Measurements from ENCODE around the gene BICRA.
A peak's percentile ranks its signal among the peaks of the same experiment; 100 is the strongest.
"Not testable (repeated sequence)": the region's sequence is repeated elsewhere in the genome, so short reads cannot be mapped to it uniquely, and the experiment has no call there.

The BICRA gene

GRCh38 chr19:47608969-47609905 is at the start of gene BICRA:
Gene BICRA (plus strand): TSS chr19:47609134. CDS start chr19:47673575, 64,441 bp downstream.
- peak in 48 of 51 donors; percentile 22 to 90 (median 62) for DNase-seq

GRCh38 chr19:47560999-47561398 is 47.9 kb upstream of the BICRA start:
- DNase-seq: no peak

DNA sequence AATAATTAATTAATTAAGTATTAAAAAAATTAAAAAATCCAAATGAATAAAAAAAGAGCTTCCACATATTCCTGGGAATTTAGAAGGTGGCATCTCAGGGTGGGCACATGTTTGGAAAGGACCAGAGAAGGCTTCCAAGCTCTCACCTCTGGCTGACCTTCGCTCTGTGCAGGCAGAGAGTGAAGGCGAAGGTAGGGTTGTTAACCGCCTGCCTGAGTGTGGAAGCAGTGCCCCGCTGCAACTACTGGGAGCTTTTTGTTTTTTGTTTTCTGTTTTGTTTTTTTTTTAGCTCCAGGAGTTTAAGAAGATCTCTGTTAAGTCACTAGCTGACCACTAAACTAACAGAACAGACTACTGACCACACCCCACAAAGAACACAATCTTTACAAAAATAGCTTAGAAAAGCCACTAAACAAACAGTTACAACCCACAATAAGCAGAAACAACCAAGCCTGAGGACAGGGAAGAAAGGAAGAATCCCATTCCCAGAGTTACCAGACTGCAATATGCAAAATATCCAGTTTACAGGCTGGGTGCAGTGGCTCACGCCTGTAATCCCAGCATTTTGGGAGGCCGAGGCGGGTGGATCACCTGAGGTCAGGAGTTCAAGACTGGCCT is 47.4 kb upstream of the BICRA start:
- no peak for DNase-seq

DNA sequence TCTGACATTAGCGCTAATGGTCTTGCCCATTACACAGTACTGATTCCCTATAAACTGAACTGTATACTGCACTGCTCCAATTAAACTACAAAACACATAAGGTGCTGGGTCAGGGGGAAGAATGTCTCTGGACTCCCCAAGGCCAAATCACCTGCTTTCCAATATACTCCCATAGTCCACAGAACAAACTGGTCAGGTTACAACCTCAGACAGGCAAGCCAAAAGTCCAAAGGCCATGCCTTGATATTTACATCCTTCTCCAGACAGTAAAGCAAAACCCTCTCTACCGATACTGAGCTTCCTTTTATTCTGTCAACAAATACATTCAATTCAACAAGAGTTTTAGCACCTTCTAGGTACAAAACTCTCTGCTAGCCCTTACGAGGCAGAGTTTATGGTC is 44.9 kb upstream of the BICRA start:
- no peak for DNase-seq

DNA sequence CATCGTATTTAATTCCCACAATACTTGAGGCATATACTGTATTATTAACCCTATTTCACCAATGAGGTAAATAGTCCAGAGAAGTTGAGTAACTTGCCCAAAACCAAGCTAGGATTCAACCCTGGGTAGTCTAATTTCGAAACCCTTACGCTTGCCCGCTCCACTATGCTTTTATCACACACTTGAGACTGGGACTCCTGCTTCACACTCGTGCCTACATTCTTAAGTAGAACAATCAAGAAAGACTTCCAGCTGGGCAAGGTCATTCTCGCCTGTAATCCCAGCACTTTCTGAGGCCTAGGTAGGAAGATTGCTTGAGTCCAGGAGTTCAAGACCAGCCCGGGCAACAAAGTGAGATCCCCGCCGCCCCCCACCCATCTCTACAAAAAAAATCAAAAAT is 39.6 kb upstream of the BICRA start:
- DNase-seq: no peak

DNA sequence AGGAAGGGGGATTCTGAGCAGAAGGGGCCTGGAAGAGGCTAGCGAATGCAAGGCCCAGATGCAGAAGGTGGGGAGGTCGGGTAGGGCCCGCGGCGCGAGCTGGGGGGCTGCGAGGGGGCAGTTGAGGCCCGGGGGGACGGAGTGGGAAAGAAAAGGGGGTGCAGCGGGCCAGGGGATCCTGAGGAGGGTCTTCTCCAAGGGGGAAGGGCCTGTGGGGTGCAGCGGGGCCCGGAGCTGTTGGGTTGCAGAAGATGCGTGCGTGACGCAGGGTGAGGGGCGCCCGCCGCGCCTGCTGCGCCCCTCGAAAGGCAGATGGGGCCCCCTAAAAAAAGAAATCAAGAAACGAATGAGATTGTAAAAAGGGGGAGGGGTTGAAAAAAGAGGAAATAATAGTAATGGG is 36.3 kb upstream of the BICRA start:
- no peak for DNase-seq

GRCh38 chr19:47573071-47574026 is 35.6 kb upstream of the BICRA start, which contains the start of gene ZNF541:
Gene ZNF541 (minus strand): TSS chr19:47573148. CDS start chr19:47555856, 17,292 bp downstream.
- peak in 46 of 51 donors; percentile 2 to 67 (median 23) for DNase-seq

GRCh38 chr19:47580397-47580796 is 28.5 kb upstream of the BICRA start:
- DNase-seq: no peak

DNA sequence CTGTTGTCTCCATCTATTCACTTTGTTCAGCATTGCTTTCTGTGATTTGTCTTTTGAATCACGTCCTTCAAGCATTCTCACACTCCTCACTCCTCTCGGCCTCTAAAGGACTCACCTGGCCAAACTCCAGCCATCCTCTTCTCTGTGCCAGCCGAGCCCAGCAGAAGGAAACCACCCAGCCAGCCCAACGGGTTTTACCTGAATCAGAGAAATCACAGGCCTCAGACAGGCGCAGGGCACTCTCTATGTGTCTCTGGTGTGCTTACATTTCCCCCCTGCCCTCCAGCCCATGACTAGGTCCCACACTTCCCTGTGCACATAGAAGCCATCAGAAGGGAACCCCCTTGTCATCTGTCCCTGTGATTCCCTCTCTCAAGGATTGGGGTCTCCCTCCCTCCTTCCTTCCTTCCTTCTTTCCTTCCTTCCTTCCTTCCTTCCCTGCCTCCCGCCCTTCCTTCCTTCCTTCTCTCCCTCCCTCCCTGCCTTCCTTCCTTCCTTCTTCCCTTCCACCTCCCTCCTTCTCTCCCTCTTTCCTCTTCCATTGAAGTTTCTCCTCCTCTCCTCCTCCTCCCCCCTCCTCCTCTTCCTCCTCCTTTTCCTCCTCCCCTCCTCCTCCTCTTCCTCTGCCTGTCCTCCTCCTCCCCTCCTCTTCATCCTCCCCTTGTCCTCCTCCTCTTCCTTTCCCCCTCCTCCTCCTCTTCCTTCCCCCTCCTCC is 27.2 kb upstream of the BICRA start:
- DNase-seq: no peak

DNA sequence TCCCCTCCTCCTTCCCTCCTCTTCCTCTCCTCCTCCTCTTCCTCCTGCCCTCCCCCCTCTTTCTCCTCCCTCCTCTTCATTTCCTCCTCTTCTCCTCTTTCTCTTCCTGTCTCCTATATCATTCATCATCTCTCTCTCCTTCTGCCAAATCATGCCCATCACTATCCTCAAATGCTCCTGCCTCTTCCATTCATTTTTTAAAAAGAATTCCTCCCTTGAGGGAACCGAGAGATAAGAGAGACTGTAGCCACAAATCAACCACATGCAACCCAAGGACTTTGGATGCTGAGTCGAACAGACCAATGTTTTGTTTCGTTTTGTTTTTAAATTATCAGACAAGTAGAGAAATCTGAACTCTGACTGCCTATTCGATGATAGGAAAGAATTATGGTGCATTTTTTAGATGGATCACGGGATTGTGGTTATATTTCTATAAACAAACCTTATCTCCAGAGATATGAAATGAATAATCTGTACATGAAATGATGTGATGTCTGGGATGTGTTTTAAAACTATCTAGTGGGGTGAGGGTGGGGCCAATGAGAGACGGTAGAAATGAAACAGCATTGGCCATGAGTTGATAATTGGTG is 26.5 kb upstream of the BICRA start:
- DNase-seq: no peak

- DNase-seq: not testable (repeated sequence)
Measured at GRCh38 chr19:47583161-47583560, 25.8 kb upstream of the BICRA start.

- no peak for DNase-seq
Measured at GRCh38 chr19:47587295-47587694, 21.6 kb upstream of the BICRA start.

DNA sequence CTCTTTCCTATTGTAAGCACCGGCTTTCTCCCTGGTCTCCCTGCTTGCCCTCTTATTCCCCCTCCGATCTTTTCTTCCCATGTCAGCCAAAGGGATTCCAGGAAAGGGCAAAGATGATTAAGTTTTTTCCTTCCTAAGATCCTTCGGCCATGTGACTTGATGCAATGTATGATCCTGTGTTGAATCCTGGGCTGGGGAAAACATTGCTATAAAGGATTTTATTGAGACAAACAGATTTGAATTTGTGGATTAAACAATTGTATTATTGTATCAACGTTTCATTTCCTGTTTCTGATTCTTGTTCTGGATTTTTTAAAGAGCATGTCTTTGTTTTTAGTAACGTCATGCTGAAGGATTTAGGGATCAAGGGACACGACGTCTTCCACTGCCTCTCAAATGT is 19.1 kb upstream of the BICRA start:
- DNase-seq: no peak

GRCh38 chr19:47593860-47594259 is 15.1 kb upstream of the BICRA start:
- DNase-seq: no peak

GRCh38 chr19:47595944-47596343 is 13.0 kb upstream of the BICRA start:
- DNase-seq: no peak

DNA sequence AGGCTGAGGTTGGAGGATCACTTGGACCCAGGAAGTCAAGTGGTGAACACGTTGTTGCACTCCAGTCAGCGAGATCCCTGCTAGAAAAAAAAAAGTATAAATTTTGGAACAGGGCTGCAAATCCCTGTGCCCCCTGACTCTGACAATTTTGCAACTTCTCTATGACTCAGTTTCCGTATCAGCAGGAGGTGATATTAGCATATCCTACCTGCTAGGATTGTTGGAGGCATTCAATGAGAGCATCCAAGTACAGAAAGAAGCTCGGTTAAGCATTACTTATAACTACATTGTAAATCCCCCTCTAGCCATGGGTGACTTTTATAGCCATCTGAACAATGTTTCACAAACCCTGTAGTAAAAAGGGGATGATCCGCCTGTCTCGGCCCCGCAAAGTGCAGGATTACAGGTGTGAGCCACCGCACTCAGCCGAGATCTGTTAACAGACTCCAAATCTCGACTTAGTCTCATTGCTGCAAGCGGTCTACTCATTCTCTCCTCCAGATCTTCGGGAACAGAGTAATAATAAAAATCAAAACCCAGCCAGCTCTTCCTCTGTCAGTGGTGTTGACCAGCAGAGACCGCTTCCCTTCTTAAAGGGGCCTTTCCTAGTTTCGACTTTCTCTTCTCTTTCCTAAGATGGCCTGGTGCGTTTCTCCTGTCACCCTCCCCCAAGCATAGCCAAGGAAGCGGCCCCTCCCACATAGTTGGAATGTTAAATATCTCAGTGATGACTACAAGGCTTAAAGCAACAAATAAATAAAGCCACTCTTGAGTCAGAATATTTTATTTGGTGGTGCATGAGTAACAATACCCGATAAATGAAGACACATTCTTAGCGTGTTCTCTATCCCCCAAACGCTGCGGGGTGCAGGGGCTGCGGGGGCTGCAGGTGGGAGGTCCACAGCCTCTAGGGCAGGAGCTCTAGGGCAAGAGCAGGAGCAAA is 10.3 kb upstream of the BICRA start:
- DNase-seq: peak in 3 of 51 donors; percentile 3 to 37 (median 22)

DNA sequence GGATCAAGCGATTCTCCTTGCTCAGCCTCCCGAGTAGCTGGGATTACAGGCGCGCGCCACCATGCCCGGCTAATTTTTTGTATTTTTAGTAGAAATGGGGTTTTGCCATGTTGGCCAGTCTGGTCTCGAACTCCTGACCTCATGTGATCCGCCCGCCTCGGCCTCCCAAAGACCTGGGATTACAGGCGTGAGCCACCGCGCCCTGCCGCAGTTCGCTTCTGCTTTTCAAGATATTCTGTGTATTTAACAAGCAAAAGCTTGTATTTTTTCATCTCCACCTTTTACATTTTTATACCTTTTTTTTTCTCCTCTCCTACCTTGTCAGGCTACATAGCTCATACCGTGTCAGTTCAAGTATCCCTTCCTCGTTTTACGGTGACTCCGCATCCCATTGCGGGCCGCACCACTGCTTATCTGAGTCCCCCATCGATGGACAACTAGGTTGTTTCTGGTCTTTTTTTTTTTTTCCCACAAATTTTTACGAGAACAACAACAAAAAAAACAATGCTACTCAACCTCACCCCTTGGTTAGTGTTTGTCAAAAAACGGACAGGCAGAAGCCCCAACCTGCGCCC is 9.2 kb upstream of the BICRA start:
- DNase-seq: not testable (repeated sequence)

GRCh38 chr19:47600246-47601179 is 8.4 kb upstream of the BICRA start:
- peak; percentile 59 to 100 (median 99) for DNase-seq

All from hypothalamus (tissue), 51 donors.